ENCODE results near the gene LRRC4.

The LRRC4 gene

DNA sequence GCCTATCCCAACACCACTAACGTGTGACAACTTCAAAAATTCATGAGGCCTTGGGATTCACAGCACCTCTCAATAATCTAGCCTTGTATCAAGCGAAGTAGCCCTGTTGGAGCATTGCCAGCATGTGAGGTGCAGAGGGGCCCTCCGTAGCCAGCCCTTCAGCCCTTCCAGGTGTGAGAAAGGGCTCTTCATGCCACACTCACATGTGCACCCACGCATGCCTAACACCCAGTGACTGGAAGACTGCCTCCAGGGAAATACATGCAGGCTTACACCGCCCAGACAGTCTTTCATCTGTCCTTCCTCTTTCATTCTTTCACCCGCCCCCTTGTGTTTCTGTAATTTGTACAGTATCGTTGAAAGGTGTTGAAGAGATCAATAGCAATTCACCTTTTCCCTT is 26.1 kb downstream of the LRRC4 start:
- no peak for DNase-seq

GRCh38 chr7:128004623-128005022 is 26.6 kb downstream of the LRRC4 start:
- DNase-seq, result no peak

DNA sequence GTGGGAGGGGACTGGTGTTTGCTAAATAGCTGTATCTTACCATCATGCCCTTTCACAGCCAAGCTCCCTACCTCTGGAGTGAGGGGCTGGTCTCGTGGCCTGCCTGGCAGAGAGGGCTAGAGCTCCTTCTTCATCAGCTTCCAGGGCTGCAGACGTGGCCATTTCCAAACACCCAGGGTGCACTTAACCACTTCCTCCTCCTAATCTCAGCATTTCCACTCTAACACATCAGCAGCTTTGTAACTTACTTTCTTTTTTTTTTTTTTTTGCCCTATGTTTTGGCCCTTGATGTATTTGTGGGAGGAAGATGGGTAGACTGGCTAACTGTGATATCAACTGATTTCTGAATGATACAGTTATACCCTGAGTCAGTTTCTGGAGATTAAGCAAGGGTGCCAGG is 27.4 kb downstream of the LRRC4 start:
- DNase-seq, result no peak

- DNase-seq, result no peak
Observed at GRCh38 chr7:128003167-128003566, 28.1 kb downstream of the LRRC4 start.

GRCh38 chr7:128000854-128001265 is 30.4 kb downstream of the LRRC4 start:
- no peak for DNase-seq

- DNase-seq, result no peak
Observed at GRCh38 chr7:128000048-128000447, 31.2 kb downstream of the LRRC4 start.

DNA sequence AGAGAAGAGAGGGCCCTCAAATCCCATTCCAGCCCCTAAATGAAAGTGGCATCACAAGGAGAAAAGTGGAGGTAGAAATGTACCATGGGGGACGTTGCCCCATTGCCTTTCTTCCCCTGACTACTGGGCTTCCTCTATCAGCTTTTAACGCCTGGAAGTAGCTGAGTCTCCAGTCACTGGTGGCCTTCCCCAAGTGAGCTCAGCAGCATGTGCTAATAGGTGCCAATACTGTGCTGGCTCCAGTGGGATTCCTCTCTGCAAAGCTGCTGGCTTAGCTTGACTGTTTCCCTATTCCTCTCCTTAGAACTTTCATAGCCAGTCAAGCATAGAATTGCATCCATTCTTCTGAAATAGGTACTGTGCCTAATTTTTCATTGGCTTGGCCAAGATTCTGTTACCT is 32.6 kb downstream of the LRRC4 start:
- no peak for DNase-seq

GRCh38 chr7:127997226-127997922 is 33.9 kb downstream of the LRRC4 start:
- DNase-seq, result no peak

DNA sequence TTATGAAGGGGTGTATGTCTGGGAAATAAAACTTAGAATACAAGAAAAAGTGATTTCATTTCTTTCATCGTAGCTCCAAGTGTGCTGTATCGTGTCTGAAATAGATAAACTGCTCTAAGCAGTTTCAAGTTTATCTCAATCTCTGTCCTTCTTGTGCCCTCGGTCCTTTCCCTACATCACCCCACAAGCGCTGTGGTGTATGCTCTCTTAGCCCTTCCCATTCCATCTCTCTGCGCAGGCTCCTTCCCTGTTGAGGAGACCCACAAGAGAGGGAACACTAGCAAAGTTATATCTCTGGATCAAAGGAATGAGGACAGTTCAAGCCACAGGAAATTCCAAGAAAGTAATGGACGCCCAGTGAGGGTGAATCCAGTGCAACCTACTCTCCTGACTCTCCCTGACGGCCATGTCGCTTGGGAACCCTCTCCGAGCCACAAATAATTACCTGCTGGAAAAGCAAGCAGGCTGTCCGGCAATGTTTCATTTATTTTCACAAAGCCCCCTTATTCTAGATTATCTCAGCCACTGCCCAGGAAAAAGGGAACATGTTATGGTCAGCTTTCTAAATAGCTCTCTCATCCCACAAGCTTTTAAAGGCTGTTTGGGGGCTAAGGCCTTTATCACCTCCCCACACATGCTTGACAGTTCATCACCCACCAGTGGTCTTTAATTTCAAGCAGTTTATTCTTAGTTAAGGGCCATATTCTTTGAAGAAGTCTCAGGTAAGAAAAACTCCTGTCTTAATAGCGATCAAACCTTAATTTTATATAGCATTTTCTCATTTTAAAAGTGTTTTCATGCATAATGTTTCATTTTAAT is 34.8 kb downstream of the LRRC4 start:
- no peak for DNase-seq

- DNase-seq, result no peak
Observed at GRCh38 chr7:127995881-127996215, 35.4 kb downstream of the LRRC4 start.

DNA sequence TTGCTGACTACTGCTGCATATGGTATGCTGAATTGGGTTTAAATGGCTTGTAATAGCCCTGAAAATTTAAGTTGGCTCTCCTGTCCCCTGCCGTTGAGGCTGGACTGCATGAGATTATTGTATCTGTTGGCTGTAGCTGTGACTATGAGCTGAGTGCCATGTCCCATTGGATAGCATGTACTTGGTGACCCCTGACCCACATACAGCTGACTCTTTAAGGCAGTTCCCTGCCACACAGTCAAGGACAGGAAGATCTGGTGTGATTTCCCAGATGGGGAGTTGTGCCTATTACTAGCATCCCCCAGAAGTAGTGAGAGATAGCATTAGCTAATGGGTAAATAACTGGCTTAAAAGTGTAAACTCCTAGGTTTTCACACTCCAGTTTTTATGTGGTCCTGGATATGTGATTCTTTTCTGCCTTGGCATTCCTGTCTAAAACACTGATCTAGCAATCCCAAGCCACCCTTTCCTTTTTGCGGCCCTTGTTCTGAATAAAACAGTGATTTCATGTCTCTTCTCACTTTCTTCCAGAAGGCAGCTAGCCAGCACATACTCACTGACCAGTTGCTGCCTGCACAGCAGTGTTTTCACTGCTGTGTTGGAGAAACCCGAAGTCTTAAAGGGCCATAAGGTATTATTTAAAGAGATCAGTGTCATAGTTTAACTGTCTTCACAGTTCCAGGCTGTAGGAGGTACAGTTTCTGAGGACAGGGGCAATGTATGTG is 35.9 kb downstream of the LRRC4 start:
- no peak for DNase-seq

DNA sequence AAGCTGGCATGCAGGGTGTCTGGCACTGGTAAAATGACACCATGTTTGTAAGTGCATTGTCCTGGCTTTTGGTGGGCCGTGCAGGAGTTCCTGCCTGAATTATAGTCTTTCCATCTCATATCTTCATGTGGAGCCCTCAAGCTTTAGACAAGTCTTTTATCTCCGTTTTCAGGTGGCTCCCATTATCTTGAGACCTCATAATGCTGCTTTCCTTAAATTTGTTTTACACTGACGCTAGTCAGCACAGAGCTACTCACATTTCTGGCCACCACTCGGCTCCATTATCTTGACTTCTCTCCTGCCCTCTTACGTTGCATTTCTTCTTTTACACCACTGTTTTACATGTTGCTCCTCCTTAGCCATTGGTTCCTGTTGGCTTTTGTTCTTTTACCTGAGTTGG is 37.2 kb downstream of the LRRC4 start:
- DNase-seq, result no peak

- DNase-seq, result no peak
Observed at GRCh38 chr7:127993317-127993716, 37.9 kb downstream of the LRRC4 start.

DNA sequence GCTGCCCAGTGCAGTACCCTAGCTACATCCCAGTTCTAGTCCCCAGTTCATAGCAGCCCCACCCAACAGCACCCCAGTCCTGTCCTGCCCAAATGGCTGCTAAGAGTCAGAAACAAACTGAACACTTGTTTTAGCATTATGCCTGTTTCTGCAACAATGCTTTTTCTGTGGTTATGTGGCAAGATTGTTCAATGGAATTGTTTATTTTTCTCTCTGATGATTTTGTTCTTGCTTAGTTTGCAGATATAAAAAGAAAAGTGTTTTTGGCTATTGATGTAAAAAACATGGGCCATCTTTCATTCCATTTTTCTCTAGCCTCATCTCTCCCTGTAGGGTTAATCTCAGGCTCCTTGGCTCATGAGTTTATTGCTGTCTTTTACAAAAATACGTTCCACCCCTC is 42.5 kb downstream of the LRRC4 start:
- no peak for DNase-seq

- DNase-seq, result no peak
Observed at GRCh38 chr7:127986581-127987521, 44.4 kb downstream of the LRRC4 start.

DNA sequence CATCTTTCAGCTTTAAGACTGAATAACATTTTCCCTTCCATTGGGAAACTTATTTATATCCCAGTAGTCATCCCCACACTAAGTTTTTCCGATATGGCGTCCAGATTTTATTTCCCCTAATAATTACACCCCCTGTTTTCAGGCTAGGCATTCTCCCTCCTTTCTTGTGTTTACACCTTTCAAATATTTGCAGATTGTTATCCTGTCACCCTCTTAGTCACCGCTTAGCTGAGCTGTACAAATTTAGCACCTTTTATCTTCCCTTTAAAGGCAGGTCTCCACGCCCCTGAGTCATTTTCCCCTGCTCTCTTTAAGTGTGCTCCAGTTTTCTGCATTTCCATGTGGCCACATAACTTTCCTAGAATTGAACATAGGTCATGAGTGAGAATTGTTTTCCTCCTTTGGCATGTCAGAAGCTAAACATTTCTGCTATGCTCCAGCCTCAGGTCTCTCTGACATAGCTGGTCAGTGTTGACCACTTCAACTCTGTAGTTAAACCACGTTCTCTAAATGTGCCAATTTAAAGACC is 47.4 kb downstream of the LRRC4 start:
- DNase-seq, result no peak

GRCh38 chr7:127981965-127982364 is 49.3 kb downstream of the LRRC4 start:
- no peak for DNase-seq

- DNase-seq, result no peak
Observed at GRCh38 chr7:127980901-127981300, 50.3 kb downstream of the LRRC4 start.

GRCh38 chr7:127979728-127980126 is 51.5 kb downstream of the LRRC4 start:
- no peak for DNase-seq

- DNase-seq, result no peak
Observed at GRCh38 chr7:127979113-127979727, 52.0 kb downstream of the LRRC4 start.

DNA sequence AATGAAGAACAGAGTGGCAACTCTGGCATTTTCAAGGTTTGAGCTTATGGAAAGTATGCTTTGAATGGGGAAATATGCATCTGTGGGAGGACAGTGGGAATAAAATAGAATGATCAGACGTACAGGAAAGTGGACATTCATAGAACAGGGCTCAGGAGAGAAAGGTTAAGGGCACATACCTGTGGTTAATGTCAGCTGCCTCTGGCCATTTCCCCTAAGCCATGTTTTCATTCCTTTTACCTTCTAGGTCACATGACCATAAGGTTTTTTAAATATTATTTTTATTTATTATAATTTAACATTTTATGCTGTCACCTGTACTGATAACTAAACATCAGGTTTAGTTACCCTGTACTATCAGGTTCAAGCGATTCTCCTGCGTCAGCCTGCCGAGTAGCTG is 52.8 kb downstream of the LRRC4 start:
- DNase-seq, result no peak

All from CD4-positive, alpha-beta T cell treated with Interferon alpha-2 for 1 hour (primary cell).